GM18858 (cell line): ENCODE measurements around the gene GRM5.
"Not testable (repeated sequence)": the region's sequence is repeated elsewhere in the genome, so short reads cannot be mapped to it uniquely, and the experiment has no call there.

Experiments used
- ATAC-seq: cut with Tn5 transposase; IDR thresholded peaks from one replicate; pipeline ENCODE4 v1.9.1; 2021; ENCODE audit not compliant: unreplicated experiment

The GRM5 gene

DNA sequence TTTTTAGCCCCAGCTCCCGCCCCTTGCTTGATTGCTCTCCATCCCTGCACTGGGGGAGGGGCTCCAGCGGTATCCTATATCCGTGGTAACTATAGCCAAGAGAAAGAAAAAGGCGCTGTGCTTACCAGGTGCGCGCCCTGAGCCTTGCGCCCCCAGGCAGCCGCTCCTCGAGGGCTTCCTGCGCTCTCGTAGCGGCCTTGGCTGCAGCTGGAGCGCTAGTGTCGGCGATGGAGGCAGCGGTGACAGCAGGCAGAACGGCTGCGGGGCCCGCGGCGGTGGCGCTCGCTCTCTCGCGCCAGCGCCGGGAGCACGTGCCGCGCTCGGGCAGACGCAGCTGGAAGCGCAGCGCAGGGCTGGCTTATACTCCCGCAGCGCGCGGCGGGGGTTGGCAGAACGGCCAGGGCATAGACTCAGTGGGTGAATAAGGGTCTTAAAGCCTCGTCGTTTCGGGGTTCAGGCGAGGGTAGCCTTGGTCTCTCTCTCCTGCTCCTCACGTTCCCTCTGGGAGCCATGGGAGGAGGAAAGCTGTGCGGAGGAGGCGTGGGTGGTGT, at the start of gene GRM5:
TSS of gene GRM5 (minus strand) at position 332 of the 551 bp plus-strand sequence. CDS start 18,110 bp downstream, outside the sequence.
- ATAC-seq, result not testable (repeated sequence)

DNA sequence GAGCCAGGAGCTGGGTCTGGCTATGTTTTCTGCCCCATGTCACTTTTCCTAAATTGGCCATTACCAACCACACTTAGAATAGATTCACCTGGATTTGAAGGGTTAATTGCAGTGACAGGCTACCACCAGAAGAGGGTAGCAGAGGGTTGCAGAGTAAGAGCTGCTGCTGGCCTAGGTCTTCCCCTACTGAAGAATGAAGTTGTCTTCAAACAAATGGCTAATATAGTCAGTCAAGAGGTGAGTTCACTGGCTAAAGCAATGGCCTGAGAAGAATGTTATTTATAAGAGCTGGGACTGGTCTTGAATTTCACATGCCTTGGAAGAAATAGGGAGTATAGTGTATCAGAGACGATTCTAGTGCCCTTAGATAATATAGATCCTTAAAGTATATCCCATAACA, 32.2 kb upstream of the GRM5 start:
- peak; percentile 86 for ATAC-seq

DNA sequence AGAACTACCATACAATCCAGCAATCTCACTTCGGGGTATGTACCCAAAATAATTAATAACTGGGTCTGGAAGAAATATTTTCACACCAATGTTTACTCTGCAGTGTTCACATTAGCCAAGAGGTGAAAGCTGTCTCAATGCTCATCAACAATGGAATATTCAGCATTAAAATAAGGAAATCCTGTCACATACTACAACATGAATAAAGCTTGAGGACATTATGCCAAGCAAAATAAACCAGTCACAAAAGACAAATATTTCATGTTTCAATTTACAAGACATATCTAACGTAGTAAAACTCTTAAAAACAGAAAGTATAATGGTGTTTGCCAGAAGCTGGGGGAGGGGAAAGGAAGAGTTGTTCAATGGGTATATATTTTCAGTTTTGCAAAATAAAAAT, 28.0 kb upstream of the GRM5 start:
- ATAC-seq, result not testable (repeated sequence)

- ATAC-seq, result not testable (repeated sequence)
Observed at GRCh38 chr11:89084951-89085350, 19.2 kb upstream of the GRM5 start.

DNA sequence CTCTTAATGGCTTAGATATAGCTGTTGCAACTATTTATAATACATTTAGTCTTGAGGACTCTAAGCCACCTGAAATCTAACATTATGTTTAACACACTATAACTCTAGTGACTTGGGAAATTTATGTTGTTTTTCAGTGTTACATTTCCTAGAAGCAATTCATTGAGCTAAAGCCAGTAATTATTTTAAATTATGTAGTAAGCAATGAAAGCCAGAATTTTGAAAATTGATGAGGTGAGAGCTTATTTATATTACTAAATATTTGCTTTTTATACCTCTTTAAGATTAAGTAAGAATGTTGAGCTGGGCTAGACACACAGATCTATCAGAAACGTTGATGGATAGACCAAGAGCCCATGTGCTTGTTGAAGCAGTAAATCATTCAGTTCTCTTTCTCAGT, 5.1 kb upstream of the GRM5 start:
- not testable (repeated sequence) for ATAC-seq

GRCh38 chr11:89067264-89067663, 1.5 kb upstream of the GRM5 start:
- no peak for ATAC-seq

- no peak for ATAC-seq
Observed at GRCh38 chr11:89065066-89065465, 716 bp downstream of the GRM5 start.

GRCh38 chr11:89063481-89063951, 2.3 kb downstream of the GRM5 start:
- ATAC-seq, result not testable (repeated sequence)

DNA sequence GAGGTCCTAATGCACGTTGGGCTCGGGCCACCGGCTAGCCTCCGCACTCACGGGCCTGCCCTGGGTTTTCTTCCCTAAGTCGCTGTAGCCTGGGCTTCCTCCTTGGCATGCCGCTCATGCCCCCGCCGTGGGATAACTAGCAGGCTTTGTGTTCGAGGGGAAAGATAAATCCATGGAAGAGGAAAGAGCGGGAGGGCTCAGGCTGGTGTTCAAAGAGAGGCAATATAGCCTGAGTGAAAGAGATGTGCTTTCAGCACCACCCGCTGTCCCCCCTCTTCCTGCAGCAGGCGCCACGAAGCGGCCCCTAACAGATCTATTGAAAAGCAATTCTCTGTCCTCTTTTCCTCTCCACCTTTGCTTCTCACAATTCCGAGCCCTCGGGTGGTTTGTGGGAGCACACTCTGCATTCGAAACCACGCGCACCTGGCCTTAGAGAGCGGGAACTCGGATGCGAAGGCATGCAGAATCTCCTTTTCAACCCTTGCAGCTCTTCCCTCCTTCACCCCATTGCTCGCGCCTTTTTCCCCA, 2.9 kb downstream of the GRM5 start:
- not testable (repeated sequence) for ATAC-seq

DNA sequence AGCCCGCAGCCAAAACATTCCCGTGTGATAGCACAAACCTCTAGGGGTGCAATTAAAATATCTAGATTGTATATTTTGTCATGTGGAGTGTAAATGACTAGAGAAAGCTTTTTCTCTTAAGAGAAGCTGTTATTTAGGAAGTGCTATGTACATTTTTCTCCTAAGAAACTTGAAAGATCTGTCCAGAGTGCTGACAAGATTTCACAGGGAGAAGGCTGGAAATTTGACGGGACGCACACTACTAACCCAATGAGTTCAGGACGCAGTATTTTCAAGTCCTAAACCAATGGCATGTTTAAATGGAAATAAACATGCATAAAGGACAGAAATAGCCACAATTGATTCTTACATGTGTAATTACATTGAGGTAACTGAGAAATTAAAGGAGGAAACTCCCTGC, 3.9 kb downstream of the GRM5 start:
- ATAC-seq, result not testable (repeated sequence)

GRCh38 chr11:89057406-89057805, 8.4 kb downstream of the GRM5 start:
- ATAC-seq, result not testable (repeated sequence)

DNA sequence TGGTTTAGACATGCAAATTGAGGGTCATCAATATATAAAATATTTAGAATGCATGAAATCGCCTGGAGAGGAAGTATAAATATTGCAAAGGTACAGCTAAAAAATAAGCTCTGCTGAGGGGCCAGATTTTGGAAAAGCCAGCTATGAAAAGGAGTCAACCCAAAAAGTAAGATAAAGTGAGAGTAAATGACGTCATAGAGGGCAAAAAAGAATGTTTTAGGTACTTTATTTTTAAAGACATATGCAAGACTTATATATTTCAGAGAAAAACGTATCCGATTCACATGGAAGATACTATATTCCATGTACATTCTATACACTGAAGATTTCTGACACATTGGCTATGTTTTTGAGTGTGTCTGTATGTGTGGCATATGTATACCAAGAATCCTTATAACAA, 13.6 kb downstream of the GRM5 start:
- ATAC-seq, result no peak

- not testable (repeated sequence) for ATAC-seq
Observed at GRCh38 chr11:89047159-89047558, 18.6 kb downstream of the GRM5 start.

GRCh38 chr11:89043861-89044588, 21.8 kb downstream of the GRM5 start:
- not testable (repeated sequence) for ATAC-seq

DNA sequence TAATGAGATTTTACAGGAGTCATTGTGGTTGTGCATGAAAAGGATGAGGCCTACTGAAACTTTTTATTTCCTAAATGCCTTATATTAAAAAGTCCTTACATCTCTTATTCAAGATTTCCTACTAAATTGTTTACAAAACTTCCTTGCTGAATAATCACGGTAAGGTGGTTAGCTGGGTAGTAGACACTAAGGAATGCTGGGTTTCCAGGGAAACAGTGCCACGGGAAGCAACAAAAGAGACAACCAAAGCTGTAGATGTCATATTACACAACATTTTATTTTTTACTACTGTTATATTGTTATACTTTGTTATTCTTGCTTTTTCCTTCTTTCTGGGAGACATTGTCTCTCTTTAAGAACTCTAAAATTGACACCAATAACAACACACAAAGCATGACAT, 36.1 kb downstream of the GRM5 start:
- ATAC-seq, result not testable (repeated sequence)

GRCh38 chr11:89021339-89021738, 44.4 kb downstream of the GRM5 start:
- ATAC-seq, result no peak

DNA sequence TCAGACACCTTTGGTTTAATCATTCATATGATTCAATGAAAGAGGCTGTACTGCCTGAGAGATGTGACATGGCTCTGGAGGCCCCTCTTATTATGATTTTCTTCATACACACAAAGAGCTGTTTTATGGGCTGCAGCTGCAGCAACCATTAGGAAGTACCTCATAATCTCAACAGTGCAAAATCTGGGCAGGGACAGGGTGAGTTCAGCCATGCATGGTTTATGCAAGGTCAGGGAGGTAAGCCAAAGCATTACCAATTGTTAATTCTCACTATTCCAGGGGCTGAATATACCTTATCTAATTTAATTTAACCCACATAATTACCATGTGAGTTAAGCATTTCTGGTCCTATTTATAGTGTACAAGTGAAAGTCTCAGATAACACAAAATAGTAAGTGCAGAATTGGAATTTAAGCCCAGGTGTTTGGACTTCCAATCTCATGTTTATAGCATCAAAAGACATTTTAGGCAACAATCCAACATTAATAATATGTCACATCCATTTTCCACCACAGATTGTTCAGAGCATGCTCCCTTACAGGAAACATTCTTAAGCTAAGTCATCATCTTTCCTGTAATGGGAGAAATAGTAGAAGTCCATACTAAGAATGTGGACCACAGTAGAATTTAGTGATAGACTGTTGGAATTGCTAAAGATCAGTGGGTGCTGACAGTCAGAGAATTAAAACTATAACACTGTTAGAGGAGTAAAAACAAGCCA, 45.8 kb downstream of the GRM5 start:
- ATAC-seq, result not testable (repeated sequence)

DNA sequence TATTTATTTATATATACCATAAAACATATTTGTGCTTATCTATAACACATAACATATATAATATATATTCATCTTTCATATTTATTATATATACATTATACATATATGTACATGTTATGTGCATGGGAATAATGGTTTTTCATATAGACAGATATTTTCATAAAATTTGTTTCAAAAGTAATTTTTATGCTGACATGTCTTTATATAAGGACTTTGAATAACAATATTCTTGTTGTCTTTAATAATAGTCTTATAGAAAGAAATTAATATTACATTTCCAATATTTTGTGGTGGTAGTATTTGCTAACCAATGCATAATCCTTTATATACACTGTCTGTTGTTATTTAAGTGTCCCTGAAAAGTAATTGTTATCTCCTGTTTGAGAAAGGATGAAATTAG, 49.6 kb downstream of the GRM5 start:
- no peak for ATAC-seq

GRCh38 chr11:89015614-89016013, 50.2 kb downstream of the GRM5 start:
- no peak for ATAC-seq

DNA sequence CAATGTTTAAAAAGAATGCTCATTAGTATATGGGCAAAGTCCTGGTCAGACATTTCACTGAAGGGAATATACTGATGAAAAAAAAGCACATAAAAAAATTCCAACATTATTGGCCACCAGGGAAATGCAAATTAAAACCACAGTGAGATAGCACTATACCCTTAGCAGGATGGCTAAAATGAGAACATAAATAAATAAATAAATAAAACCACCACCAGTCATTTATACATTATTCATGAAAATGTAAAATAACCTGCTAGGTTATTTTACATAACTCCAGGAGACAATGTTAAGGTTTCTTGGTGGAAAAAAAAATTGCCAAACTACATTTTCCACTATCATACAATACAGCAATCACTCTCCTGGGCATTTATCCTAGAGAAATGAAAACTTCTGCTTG, 64.9 kb downstream of the GRM5 start:
- not testable (repeated sequence) for ATAC-seq

- no peak for ATAC-seq
Observed at GRCh38 chr11:88979641-88980040, 86.1 kb downstream of the GRM5 start.

- not testable (repeated sequence) for ATAC-seq
Observed at GRCh38 chr11:88978992-88979391, 86.8 kb downstream of the GRM5 start.
